ENCODE results near the gene LY9. TPM values are rescaled to one million over a fixed set of nuclear protein-coding genes. Genes with fewer than 3 reads are reported as not detected.

The LY9 gene
- total RNA-seq, 5 donors from 2014 or later (not counting 1 experiment from before 2014, with no cell fraction given) = 95.4 to 127 (median 101) TPM

GRCh38 chr1:160814856-160815255 lies 18.9 kb downstream of the LY9 start:
- WGBS (ENCODE audit: insufficient coverage) = 97% methylated on average over 7 of the region's 8 CpGs
- no peak overlapping the region for H3K4me3 Mint-ChIP-seq
- no peaks in the 10 kb centered on the region for H3K9me3 Mint-ChIP-seq
- no peaks in the 10 kb centered on the region for H3K27me3 Mint-ChIP-seq
- no peak overlapping the region for H3K27ac ChIP-seq (ENCODE audit: low read length)
- no peaks in the 10 kb centered on the region for H3K27me3 ChIP-seq (replicated peaks in 1 of 2; ENCODE audit: control insufficient read depth in 2 of 2, extremely low read depth in 1 of 2, insufficient read depth in 2 of 2, low read length in 1 of 2)
- peaks cover 40 to 46% (median 44%) of the 10 kb centered on the region in 3 donors for H3K4me1 Mint-ChIP-seq
- H3K27ac Mint-ChIP-seq = peak overlapping the region in 1 of 2 donors; percentile 46
- peaks cover 0 to 18% of the 10 kb centered on the region in 2 experiments for H3K4me1 ChIP-seq (ENCODE audit: control insufficient read depth in 1 of 2, extremely low read depth in 1 of 2, insufficient read depth in 2 of 2, low read length in 2 of 2)
- ATAC-seq (replicated peaks in 1 of 4) = no peak
- peaks cover 77% of the 10 kb centered on the region for H3K36me3 Mint-ChIP-seq
- ChIA-PET POLR2A (interaction anchor here in 1 of 2 donors (0.6 kb wide), 1 partner anchor 154 kb away, joined by 7 read pairs; no protein-coding TSS in a partner anchor), CTCF (no interaction called here)
- H3K36me3 ChIP-seq (ENCODE audit: control insufficient read depth in 2 of 2, extremely low read depth in 1 of 2, insufficient read depth in 1 of 2, low read length in 1 of 2) = peaks cover 13 to 92% of the 10 kb centered on the region in 2 donors
- no peaks in the 10 kb centered on the region for H3K9me3 ChIP-seq
- DNase-seq = no peak
- no peak overlapping the region for H3K4me3 ChIP-seq (ENCODE audit: control insufficient read depth in 1 of 2, extremely low read depth in 1 of 2, low read length in 1 of 2)

DNA sequence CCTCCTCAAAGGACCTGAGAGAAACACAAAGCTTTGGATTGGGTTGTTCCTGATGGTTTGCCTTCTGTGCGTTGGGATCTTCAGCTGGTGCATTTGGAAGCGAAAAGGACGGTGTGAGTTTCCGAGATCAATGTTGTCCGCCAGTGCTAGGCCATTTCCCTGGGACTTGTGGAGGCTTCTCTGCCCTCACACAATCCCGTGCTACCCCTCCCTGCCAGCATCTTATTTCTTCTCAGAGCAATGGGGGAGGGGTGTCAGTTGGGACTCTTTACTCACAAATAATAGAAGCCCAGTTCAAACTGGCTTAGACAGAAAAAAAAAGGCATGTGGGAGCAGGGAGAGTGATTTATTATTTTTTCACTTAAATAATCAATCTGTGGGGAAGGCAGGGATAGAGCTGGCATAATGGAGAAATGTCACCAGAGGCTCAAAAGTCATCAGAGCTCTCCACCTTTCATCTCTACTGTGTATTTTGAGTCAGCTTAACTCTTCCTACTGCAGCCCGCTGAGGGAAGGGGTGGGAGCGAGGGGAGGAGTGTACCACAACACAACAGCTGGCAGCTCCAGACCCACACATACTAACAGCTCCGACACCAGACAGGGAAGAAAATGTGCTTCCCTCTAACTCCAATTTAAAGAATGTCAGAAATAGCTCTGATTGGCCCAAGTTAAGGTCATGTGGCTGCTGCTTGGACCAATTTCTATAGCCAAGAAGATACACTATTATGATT lies 22.4 kb downstream of the LY9 start:
- H3K27ac Mint-ChIP-seq = peak overlapping the region in 1 of 2 donors; percentile 65
- CTCF ChIA-PET = interaction anchor here in 1 of 2 donors (1.1 to 1.9 kb wide), 2 partner anchors 19 to 37 kb away, joined by 3 to 6 read pairs; no protein-coding TSS in a partner anchor
- DNase-seq (no peak), ATAC-seq (replicated peaks in 1 of 4) (no peak)
- H3K4me1 ChIP-seq (ENCODE audit: control insufficient read depth in 1 of 2, extremely low read depth in 1 of 2, insufficient read depth in 2 of 2, low read length in 2 of 2) = peaks cover 0 to 4% of the 10 kb centered on the region in 2 experiments
- peaks cover 10 to 96% of the 10 kb centered on the region in 2 donors for H3K36me3 ChIP-seq (ENCODE audit: control insufficient read depth in 2 of 2, extremely low read depth in 1 of 2, insufficient read depth in 1 of 2, low read length in 1 of 2)
- POLR2A ChIA-PET = no interaction called here
- no peaks in the 10 kb centered on the region for H3K27me3 Mint-ChIP-seq
- no CpG with 5 or more reads among the region's 9 CpGs for WGBS (ENCODE audit: insufficient coverage)
- no peaks in the 10 kb centered on the region for H3K9me3 Mint-ChIP-seq
- no peaks in the 10 kb centered on the region for H3K9me3 ChIP-seq
- H3K27me3 ChIP-seq (replicated peaks in 1 of 2; ENCODE audit: control insufficient read depth in 2 of 2, extremely low read depth in 1 of 2, insufficient read depth in 2 of 2, low read length in 1 of 2) = no peaks in the 10 kb centered on the region
- no peak overlapping the region for H3K27ac ChIP-seq (ENCODE audit: low read length)
- H3K4me3 ChIP-seq (ENCODE audit: control insufficient read depth in 1 of 2, extremely low read depth in 1 of 2, low read length in 1 of 2) = no peak overlapping the region
- no peak overlapping the region for H3K4me3 Mint-ChIP-seq
- peaks cover 70% of the 10 kb centered on the region for H3K36me3 Mint-ChIP-seq
- peaks cover 8 to 14% (median 11%) of the 10 kb centered on the region in 3 donors for H3K4me1 Mint-ChIP-seq

- DNase-seq = no peak
- Histone ChIP-seq H3K27ac (ENCODE audit: low read length) (peak overlapping the region; percentile 2), H3K27me3 (replicated peaks in 1 of 2; ENCODE audit: control insufficient read depth in 2 of 2, extremely low read depth in 1 of 2, insufficient read depth in 2 of 2, low read length in 1 of 2) (no peaks in the 10 kb centered on the region), H3K36me3 (ENCODE audit: control insufficient read depth in 2 of 2, extremely low read depth in 1 of 2, insufficient read depth in 1 of 2, low read length in 1 of 2) (peaks cover 10 to 96% of the 10 kb centered on the region in 2 donors), H3K4me3 (ENCODE audit: control insufficient read depth in 1 of 2, extremely low read depth in 1 of 2, low read length in 1 of 2) (no peak overlapping the region), H3K4me1 (ENCODE audit: control insufficient read depth in 1 of 2, extremely low read depth in 1 of 2, insufficient read depth in 2 of 2, low read length in 2 of 2) (no peaks in the 10 kb centered on the region), H3K9me3 (no peaks in the 10 kb centered on the region)
- ATAC-seq (replicated peaks in 1 of 4) = no peak
- Mint-ChIP-seq H3K4me3 (no peak overlapping the region), H3K9me3 (no peaks in the 10 kb centered on the region), H3K27me3 (no peaks in the 10 kb centered on the region), H3K36me3 (peaks cover 70% of the 10 kb centered on the region), H3K27ac (peak overlapping the region; percentile 49 to 67), H3K4me1 (peaks cover 0 to 7% (median 6%) of the 10 kb centered on the region in 3 donors)
- 74% methylated on average over 2 of the region's 3 CpGs for WGBS (ENCODE audit: insufficient coverage)
- CTCF ChIA-PET = interaction anchor here (0.6 to 1.9 kb wide), 4 partner anchors 18 to 278 kb away, joined by 3 to 6 read pairs (median 4); no protein-coding TSS in a partner anchor
- POLR2A ChIA-PET = no interaction called here
Observed at GRCh38 chr1:160819186-160819585, 23.2 kb downstream of the LY9 start.

DNA sequence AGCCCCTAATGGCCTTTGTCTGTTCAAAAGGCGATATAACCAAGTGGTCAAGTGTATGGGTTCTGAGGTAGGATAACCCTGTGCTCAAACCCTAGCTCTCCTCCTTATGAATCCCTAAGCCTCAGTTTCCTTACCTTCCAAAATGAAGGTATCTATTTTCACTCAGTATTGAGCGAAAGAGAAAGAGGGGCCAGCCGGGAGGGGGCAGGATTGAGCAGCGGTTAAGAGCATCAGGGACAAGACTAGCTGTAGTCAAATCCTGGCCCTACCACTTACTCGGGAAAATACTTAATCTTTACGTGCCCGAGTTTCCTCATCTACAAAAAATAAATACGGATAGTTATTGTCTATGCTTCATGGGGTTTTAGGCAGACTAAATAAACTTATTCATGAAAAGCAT lies 25.7 kb downstream of the LY9 start:
- WGBS (ENCODE audit: insufficient coverage) = 100% methylated on average over 1 of the region's 8 CpGs
- H3K27ac Mint-ChIP-seq = peak overlapping the region; percentile 70 to 73
- no peaks in the 10 kb centered on the region for H3K27me3 Mint-ChIP-seq
- no peak overlapping the region for H3K4me3 Mint-ChIP-seq
- ChIA-PET POLR2A (interaction anchor here in 1 of 2 donors (0.6 kb wide), 1 partner anchor 243 kb away, joined by 5 read pairs; no protein-coding TSS in a partner anchor), CTCF (interaction anchor here in 1 of 2 donors (0.6 kb wide), 1 partner anchor 56 kb away, joined by 3 read pairs; no protein-coding TSS in a partner anchor)
- H3K36me3 Mint-ChIP-seq = peaks cover 67% of the 10 kb centered on the region
- DNase-seq = no peak
- peaks cover 0 to 6% (median 0%) of the 10 kb centered on the region in 3 donors for H3K4me1 Mint-ChIP-seq
- peaks cover 3 to 89% of the 10 kb centered on the region in 2 donors for H3K36me3 ChIP-seq (ENCODE audit: control insufficient read depth in 2 of 2, extremely low read depth in 1 of 2, insufficient read depth in 1 of 2, low read length in 1 of 2)
- H3K27me3 ChIP-seq (replicated peaks in 1 of 2; ENCODE audit: control insufficient read depth in 2 of 2, extremely low read depth in 1 of 2, insufficient read depth in 2 of 2, low read length in 1 of 2) = no peaks in the 10 kb centered on the region
- no peaks in the 10 kb centered on the region for H3K4me1 ChIP-seq (ENCODE audit: control insufficient read depth in 1 of 2, extremely low read depth in 1 of 2, insufficient read depth in 2 of 2, low read length in 2 of 2)
- H3K4me3 ChIP-seq (ENCODE audit: control insufficient read depth in 1 of 2, extremely low read depth in 1 of 2, low read length in 1 of 2) = no peak overlapping the region
- ATAC-seq (replicated peaks in 1 of 4) = no peak
- no peaks in the 10 kb centered on the region for H3K9me3 Mint-ChIP-seq
- H3K27ac ChIP-seq (ENCODE audit: low read length) = no peak overlapping the region
- no peaks in the 10 kb centered on the region for H3K9me3 ChIP-seq

DNA sequence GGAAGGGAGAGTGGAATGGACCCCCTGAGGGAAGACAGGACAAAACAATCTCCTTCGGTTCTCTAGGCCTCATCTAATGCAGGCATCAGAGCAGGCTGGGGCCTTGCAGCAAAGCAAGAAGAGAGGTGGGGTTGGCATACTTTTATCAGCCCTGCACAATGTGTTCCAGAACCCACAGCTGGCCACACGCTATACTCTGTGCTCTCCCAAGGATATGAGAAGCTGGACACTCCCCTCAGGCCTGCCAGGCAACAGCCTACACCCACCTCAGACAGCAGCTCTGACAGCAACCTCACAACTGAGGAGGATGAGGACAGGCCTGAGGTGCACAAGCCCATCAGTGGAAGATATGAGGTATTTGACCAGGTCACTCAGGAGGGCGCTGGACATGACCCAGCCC lies 27.3 kb downstream of the LY9 start:
- H3K4me1 Mint-ChIP-seq = peaks cover 0 to 6% (median 0%) of the 10 kb centered on the region in 3 donors
- ATAC-seq (replicated peaks in 1 of 4) (no peak), DNase-seq (no peak)
- peaks cover 69% of the 10 kb centered on the region for H3K36me3 Mint-ChIP-seq
- Histone ChIP-seq H3K27me3 (replicated peaks in 1 of 2; ENCODE audit: control insufficient read depth in 2 of 2, extremely low read depth in 1 of 2, insufficient read depth in 2 of 2, low read length in 1 of 2) (no peaks in the 10 kb centered on the region), H3K36me3 (ENCODE audit: control insufficient read depth in 2 of 2, extremely low read depth in 1 of 2, insufficient read depth in 1 of 2, low read length in 1 of 2) (peaks cover 4 to 85% of the 10 kb centered on the region in 2 donors), H3K4me1 (ENCODE audit: control insufficient read depth in 1 of 2, extremely low read depth in 1 of 2, insufficient read depth in 2 of 2, low read length in 2 of 2) (no peaks in the 10 kb centered on the region), H3K4me3 (ENCODE audit: control insufficient read depth in 1 of 2, extremely low read depth in 1 of 2, low read length in 1 of 2) (no peak overlapping the region), H3K9me3 (no peaks in the 10 kb centered on the region), H3K27ac (ENCODE audit: low read length) (no peak overlapping the region)
- CTCF ChIA-PET = interaction anchor here in 1 of 2 donors (0.8 kb wide), 1 partner anchor 18 kb away, joined by 4 read pairs; no protein-coding TSS in a partner anchor
- POLR2A ChIA-PET = no interaction called here
- H3K27ac Mint-ChIP-seq = peak overlapping the region in 1 of 2 donors; percentile 18
- no peaks in the 10 kb centered on the region for H3K27me3 Mint-ChIP-seq
- H3K9me3 Mint-ChIP-seq = no peaks in the 10 kb centered on the region
- 100% methylated on average over 1 of the region's 3 CpGs for WGBS (ENCODE audit: insufficient coverage)
- no peak overlapping the region for H3K4me3 Mint-ChIP-seq

GRCh38 chr1:160826546-160826945 lies 30.6 kb downstream of the LY9 start:
- no peak for DNase-seq
- CTCF ChIA-PET = interaction anchor here in 1 of 2 donors (1.5 kb wide), 1 partner anchor 11 kb away, joined by 5 read pairs; no protein-coding TSS in a partner anchor
- POLR2A ChIA-PET = no interaction called here
- H3K36me3 ChIP-seq (ENCODE audit: control insufficient read depth in 2 of 2, extremely low read depth in 1 of 2, insufficient read depth in 1 of 2, low read length in 1 of 2) = peaks cover 4 to 69% of the 10 kb centered on the region in 2 donors
- H3K4me1 ChIP-seq (ENCODE audit: control insufficient read depth in 1 of 2, extremely low read depth in 1 of 2, insufficient read depth in 2 of 2, low read length in 2 of 2) = no peaks in the 10 kb centered on the region
- H3K27ac Mint-ChIP-seq = peak overlapping the region; percentile 40 to 58
- WGBS (ENCODE audit: insufficient coverage) = 100% methylated on average over 1 of the region's 1 CpG
- H3K27me3 ChIP-seq (replicated peaks in 1 of 2; ENCODE audit: control insufficient read depth in 2 of 2, extremely low read depth in 1 of 2, insufficient read depth in 2 of 2, low read length in 1 of 2) = no peaks in the 10 kb centered on the region
- no peaks in the 10 kb centered on the region for H3K9me3 ChIP-seq
- H3K4me3 ChIP-seq (ENCODE audit: control insufficient read depth in 1 of 2, extremely low read depth in 1 of 2, low read length in 1 of 2) = no peak overlapping the region
- H3K36me3 Mint-ChIP-seq = peaks cover 52% of the 10 kb centered on the region
- no peak overlapping the region for H3K4me3 Mint-ChIP-seq
- no peak overlapping the region for H3K27ac ChIP-seq (ENCODE audit: low read length)
- H3K4me1 Mint-ChIP-seq = peaks cover 6 to 9% (median 6%) of the 10 kb centered on the region in 3 donors
- no peaks in the 10 kb centered on the region for H3K9me3 Mint-ChIP-seq
- ATAC-seq (replicated peaks in 1 of 4) = no peak
- no peaks in the 10 kb centered on the region for H3K27me3 Mint-ChIP-seq

All from T-cell (primary cell).